ENCODE data around the gene PIGH. TPM values are rescaled to one million over a fixed set of nuclear protein-coding genes. Genes with fewer than 3 reads are reported as not detected.

Gene PIGH
- total and polyA plus RNA-seq, 10 of the 15 experiments (the other 5 are each of a cell fraction or from before 2014, with no cell fraction given): 15.5 to 46.6 (median 22.3) TPM

- Histone ChIP-seq H3K27me3 (replicated peaks in 1 of 2; ENCODE audit: control insufficient read depth in 2 of 2, insufficient read depth in 2 of 2, low read length in 1 of 2) (no peaks in the 10 kb centered on the region), H3K9ac (ENCODE audit: control insufficient read depth, insufficient read depth, low read length) (no peak overlapping the region), H3K4me3 (no peak overlapping the region), H3K27ac (ENCODE audit: control insufficient read depth, insufficient read depth) (peak overlapping the region; percentile 39), H3K9me3 (replicated peaks; ENCODE audit: control insufficient read depth, insufficient read depth, low read length) (peaks cover 2% of the 10 kb centered on the region; the same call in 1 of the 3 replicates), H3K79me2 (ENCODE audit: control insufficient read depth, insufficient read depth, low read length) (peaks cover 10% of the 10 kb centered on the region), H3K36me3 (ENCODE audit: control insufficient read depth in 2 of 2, insufficient read depth in 2 of 2, low read length in 1 of 2) (no peaks in the 10 kb centered on the region), H3K4me2 (ENCODE audit: control insufficient read depth, insufficient read depth) (peak overlapping the region; percentile 66), H4K20me1 (ENCODE audit: control insufficient read depth, insufficient read depth) (no peaks in the 10 kb centered on the region), H3K4me1 (ENCODE audit: control insufficient read depth, insufficient read depth, low read length) (peaks cover 9% of the 10 kb centered on the region; the same call in 1 of the 2 replicates), H2AFZ (ENCODE audit: control insufficient read depth, low read depth, low read length) (peak overlapping the region; percentile 54; the same call in 1 of the 2 replicates)
- DNase-seq (ENCODE audit: low read depth, low spot score): peak; percentile 71
- peak; percentile 85 for FAIRE-seq
- BruUV-seq (replicated peaks): no TSS peak
- TF ChIP-seq RUNX3 (IDR thresholded peaks at IDR 0.05; ENCODE audit: low read length): peak; percentile 25; the same call in 1 of the 2 replicates
- TF ChIP-seq HDAC2 (IDR thresholded peaks at IDR 0.05): no peak
- peak; percentile 46; the same call in 1 of the 2 replicates for TF ChIP-seq TAF1 (IDR thresholded peaks at IDR 0.05; ENCODE audit: borderline replicate concordance, low read depth, low read length)
- peak; percentile 25; the same call in 1 of the 2 replicates for TF ChIP-seq RELB (IDR thresholded peaks at IDR 0.05; ENCODE audit: low read depth)
- no peak for TF ChIP-seq NFYA (IDR thresholded peaks at IDR 0.05; ENCODE audit: borderline replicate concordance, low read depth, low read length)
- 0 out of 2 replicates have a peak, but pooled peaks have one; percentile 28 for TF ChIP-seq TCF3 (IDR thresholded peaks at IDR 0.05; ENCODE audit: borderline replicate concordance, insufficient read depth, low read depth, low read length)
- 0 out of 4 replicates have a peak, but pooled peaks of 1 of the 2 experiments have one; percentile 9 for TF ChIP-seq BHLHE40 (IDR thresholded peaks at IDR 0.05; ENCODE audit: borderline replicate concordance in 1 of 2, low read depth in 2 of 2, low read length in 1 of 2)
- peak; percentile 92 for TF ChIP-seq PAX5 (IDR thresholded peaks at IDR 0.05; ENCODE audit: borderline replicate concordance, low read depth, low read length)
- peak; percentile 71; the same call in 1 of the 3 replicates for TF ChIP-seq POU2F2 (IDR thresholded peaks at IDR 0.05; ENCODE audit: borderline replicate concordance, low read depth, low read length)
- TF ChIP-seq POLR2A (IDR thresholded peaks at IDR 0.05; ENCODE audit: low read depth, low read length): 0 out of 2 replicates have a peak, but pooled peaks have one; percentile 24
- no peak for TF ChIP-seq NBN (IDR thresholded peaks at IDR 0.05)
- TF ChIP-seq IKZF2 (IDR thresholded peaks at IDR 0.05): peak; percentile 30 to 34; a peak in 2 of 4 replicates
- in situ Hi-C loops (cut with MboI): no loop called here
- intact Hi-C loops (cut with micrococcal nuclease; ENCODE audit: unreplicated experiment): no loop called here
- CTCF ChIA-PET: interaction anchor here (1.0 to 1.9 kb wide), 3 partner anchors 32 to 99 kb away, joined by 3 to 7 read pairs (median 3); partner anchors contain the start of gene RDH12
- RAD21 ChIA-PET (ENCODE audit: unreplicated experiment): interaction anchor here (0.8 kb wide), 1 partner anchor 64 kb away, joined by 3 read pairs; no protein-coding TSS in a partner anchor
- POLR2A ChIA-PET: no interaction called here
- ATAC-seq: peak; percentile 83
- SMC1A ChIA-PET (ENCODE audit: uncharacterized antibody, unreplicated experiment): interaction anchor here (0.7 to 1.1 kb wide), 3 partner anchors 16 to 75 kb away, joined by 3 read pairs; no protein-coding TSS in a partner anchor
- WGBS (ENCODE audit: insufficient coverage, insufficient replicate concordance, low lambda C conversion rate, missing lambda C conversion rate): 3% methylated on average over 5 of the region's 5 CpGs
These were observed 3.0 kb upstream of the PIGH start for GRCh38 chr14:67602995-67603545.
